NCI-H526 (cell line): ENCODE data around the gene TET2.
A peak's percentile ranks its signal among the peaks of the same experiment; 100 is the strongest.

Experiments
- DNase-seq, 2 experiments: peaks; one replicate each; lab custom pipeline; 2025; lab: John Stamatoyannopoulos, UW

Gene TET2

GRCh38 chr4:105146276-105147015 is at the start of gene TET2:
TSS of gene TET2 (plus strand) at chr4:105146876. CDS start at chr4:105233943, 87,067 bp downstream.
- peak; percentile 54 to 77 for DNase-seq

- no peak for DNase-seq
Observed at GRCh38 chr4:105102016-105102415, 44.7 kb upstream of the TET2 start.

- no peak for DNase-seq
Observed at GRCh38 chr4:105106426-105106825, 40.2 kb upstream of the TET2 start.

- no peak for DNase-seq
Observed at GRCh38 chr4:105107095-105107856, 39.4 kb upstream of the TET2 start.

- no peak for DNase-seq
Observed at GRCh38 chr4:105108971-105109370, 37.7 kb upstream of the TET2 start.

- DNase-seq, result no peak
Observed at GRCh38 chr4:105112274-105112673, 34.4 kb upstream of the TET2 start.

- DNase-seq, result no peak
Observed at GRCh38 chr4:105113800-105114199, 32.9 kb upstream of the TET2 start.

- no peak for DNase-seq
Observed at GRCh38 chr4:105116616-105117319, 29.9 kb upstream of the TET2 start.

GRCh38 chr4:105119356-105119755 is 27.3 kb upstream of the TET2 start:
- DNase-seq, result no peak

- DNase-seq, result no peak
Observed at GRCh38 chr4:105120626-105121025, 26.1 kb upstream of the TET2 start.

- no peak for DNase-seq
Observed at GRCh38 chr4:105122350-105122749, 24.3 kb upstream of the TET2 start.

- DNase-seq, result no peak
Observed at GRCh38 chr4:105126311-105127169, 20.1 kb upstream of the TET2 start.

GRCh38 chr4:105127170-105127445 is 19.6 kb upstream of the TET2 start:
- no peak for DNase-seq

- DNase-seq, result no peak
Observed at GRCh38 chr4:105128208-105128607, 18.5 kb upstream of the TET2 start.

- DNase-seq, result no peak
Observed at GRCh38 chr4:105129286-105130040, 17.2 kb upstream of the TET2 start.

GRCh38 chr4:105130945-105131344 is 15.7 kb upstream of the TET2 start:
- no peak for DNase-seq

- no peak for DNase-seq
Observed at GRCh38 chr4:105133976-105134375, 12.7 kb upstream of the TET2 start.

GRCh38 chr4:105135785-105136184 is 10.9 kb upstream of the TET2 start:
- no peak for DNase-seq

- DNase-seq, result no peak
Observed at GRCh38 chr4:105137121-105137875, 9.4 kb upstream of the TET2 start.

GRCh38 chr4:105139646-105140045 is 7.0 kb upstream of the TET2 start:
- no peak for DNase-seq
